Renal cortical epithelial cell (primary cell): ENCODE measurements around the gene GLTPD2. TPM values are rescaled to one million over a fixed set of nuclear protein-coding genes. Genes with fewer than 3 reads are reported as not detected.

Experiments
- total RNA-seq: library from RNA; depleted of rRNA; stranded (reverse); fragments of >200 nt; gene quantifications from 2 replicates; pipeline ENCODE4 v1.2.3, GENCODE V29; 2014

Gene GLTPD2
- total RNA-seq, 1 donor from 2014 or later, result not detected

Other genes starting within 250 kb of the GLTPD2 start
- 33.5 and 44.5 TPM in 2 replicates for gene MYBBP1A, start 233.6 kb upstream of the GLTPD2 start, total RNA-seq
- gene GGT6, start 228.4 kb upstream of the GLTPD2 start, total RNA-seq, result 0.05 TPM in 1 of 2 replicates, not detected in the other
- gene SMTNL2, start 204.4 kb upstream of the GLTPD2 start, total RNA-seq, result under 0.01 and 16.1 TPM in 2 replicates
- gene ALOX15, start 147.3 kb upstream of the GLTPD2 start, total RNA-seq, result not detected in 2 replicates
- 16.0 and 31.7 TPM in 2 replicates for gene PELP1, start 84.8 kb upstream of the GLTPD2 start, total RNA-seq
- 2.1 and 2.7 TPM in 2 replicates for gene ARRB2, start 78.3 kb upstream of the GLTPD2 start, total RNA-seq
- gene MED11, start 57.5 kb upstream of the GLTPD2 start, total RNA-seq, result 17.4 and 20.6 TPM in 2 replicates
- 0.30 and 1.0 TPM in 2 replicates for gene ZMYND15, start 49.1 kb upstream of the GLTPD2 start, total RNA-seq
- gene CXCL16, start 49.0 kb upstream of the GLTPD2 start, total RNA-seq, result 36.2 and 48.6 TPM in 2 replicates
- not detected in 2 replicates for gene TM4SF5, start 17.1 kb upstream of the GLTPD2 start, total RNA-seq
- not detected in 2 replicates for gene VMO1, start 2.6 kb upstream of the GLTPD2 start, total RNA-seq
- gene PSMB6, start 7.2 kb downstream of the GLTPD2 start, total RNA-seq, result 79.0 and 204 TPM in 2 replicates
- gene PLD2, start 18.2 kb downstream of the GLTPD2 start, total RNA-seq, result 16.0 and 21.3 TPM in 2 replicates
- 20.8 and 84.6 TPM in 2 replicates for gene MINK1, start 44.4 kb downstream of the GLTPD2 start, total RNA-seq
- 1.7 and 4.2 TPM in 2 replicates for gene C17orf107, start 110.6 kb downstream of the GLTPD2 start, total RNA-seq
- gene CHRNE, start 114.1 kb downstream of the GLTPD2 start, total RNA-seq, result 0.25 and 0.35 TPM in 2 replicates
- not detected in 2 replicates for gene GP1BA, start 143.3 kb downstream of the GLTPD2 start, total RNA-seq
- 40.1 and 56.2 TPM in 2 replicates for gene SLC25A11, start 151.1 kb downstream of the GLTPD2 start, total RNA-seq
- gene RNF167, start 151.3 kb downstream of the GLTPD2 start, total RNA-seq, result 16.1 and 43.6 TPM in 2 replicates
- 549 and 701 TPM in 2 replicates for gene PFN1, start 159.6 kb downstream of the GLTPD2 start, total RNA-seq
- 5.3 and 6.6 TPM in 2 replicates for gene ENO3, start 162.2 kb downstream of the GLTPD2 start, total RNA-seq
- gene SPAG7, start 178.9 kb downstream of the GLTPD2 start, total RNA-seq, result 45.7 and 66.5 TPM in 2 replicates
- 0.87 and 37.9 TPM in 2 replicates for gene CAMTA2, start 198.7 kb downstream of the GLTPD2 start, total RNA-seq
- gene INCA1, start 208.6 kb downstream of the GLTPD2 start, total RNA-seq, result 0.40 and 0.69 TPM in 2 replicates
- 116 and 142 TPM in 2 replicates for gene KIF1C, start 209.0 kb downstream of the GLTPD2 start, total RNA-seq
- 0.52 and 0.55 TPM in 2 replicates for gene SLC52A1, start 246.5 kb downstream of the GLTPD2 start, total RNA-seq